Measurements from ENCODE around the gene GAB3. TPM values are rescaled to one million over a fixed set of nuclear protein-coding genes. Genes with fewer than 3 reads are reported as not detected.

GAB3 gene
- total and polyA plus RNA-seq, 2 experiments from 2014 or later, result 0.89 to 1.8 TPM

DNA sequence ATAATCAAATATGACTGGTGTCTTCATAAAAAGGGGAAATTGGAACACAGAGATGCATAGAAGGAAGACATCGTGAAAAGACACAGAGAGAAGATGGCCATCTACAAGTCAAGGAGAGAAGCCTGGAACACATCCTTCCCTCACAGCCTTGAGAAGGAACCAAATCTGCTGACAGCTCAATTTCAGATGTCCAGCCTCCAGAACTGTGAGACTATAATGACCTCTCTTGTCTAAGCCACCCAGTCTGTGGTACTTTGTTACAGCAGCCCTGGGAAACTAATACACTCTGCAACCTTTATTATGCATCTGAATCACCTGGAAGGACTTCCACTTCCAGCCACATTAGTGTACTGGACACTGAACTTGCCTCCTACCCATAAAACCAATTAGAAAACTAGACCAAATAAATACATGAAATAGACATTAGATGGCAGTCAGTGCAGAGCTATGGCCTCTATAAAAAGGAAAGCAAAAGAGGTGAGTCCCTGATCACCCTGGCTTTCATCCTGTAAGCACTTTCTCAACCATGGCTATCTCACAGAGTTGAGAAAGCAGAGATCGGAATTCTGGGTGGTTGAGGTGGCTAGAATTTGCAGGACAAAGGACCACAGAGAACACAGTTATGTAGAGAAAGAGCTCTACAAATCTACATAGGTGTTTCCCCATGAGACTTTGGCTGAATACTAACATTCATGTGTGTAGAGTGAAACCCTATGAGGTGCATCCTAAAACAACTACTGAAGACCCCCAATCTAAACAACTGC lies 25.7 kb downstream of the GAB3 start (continued):
- TF ChIP-seq, protein P1, sequence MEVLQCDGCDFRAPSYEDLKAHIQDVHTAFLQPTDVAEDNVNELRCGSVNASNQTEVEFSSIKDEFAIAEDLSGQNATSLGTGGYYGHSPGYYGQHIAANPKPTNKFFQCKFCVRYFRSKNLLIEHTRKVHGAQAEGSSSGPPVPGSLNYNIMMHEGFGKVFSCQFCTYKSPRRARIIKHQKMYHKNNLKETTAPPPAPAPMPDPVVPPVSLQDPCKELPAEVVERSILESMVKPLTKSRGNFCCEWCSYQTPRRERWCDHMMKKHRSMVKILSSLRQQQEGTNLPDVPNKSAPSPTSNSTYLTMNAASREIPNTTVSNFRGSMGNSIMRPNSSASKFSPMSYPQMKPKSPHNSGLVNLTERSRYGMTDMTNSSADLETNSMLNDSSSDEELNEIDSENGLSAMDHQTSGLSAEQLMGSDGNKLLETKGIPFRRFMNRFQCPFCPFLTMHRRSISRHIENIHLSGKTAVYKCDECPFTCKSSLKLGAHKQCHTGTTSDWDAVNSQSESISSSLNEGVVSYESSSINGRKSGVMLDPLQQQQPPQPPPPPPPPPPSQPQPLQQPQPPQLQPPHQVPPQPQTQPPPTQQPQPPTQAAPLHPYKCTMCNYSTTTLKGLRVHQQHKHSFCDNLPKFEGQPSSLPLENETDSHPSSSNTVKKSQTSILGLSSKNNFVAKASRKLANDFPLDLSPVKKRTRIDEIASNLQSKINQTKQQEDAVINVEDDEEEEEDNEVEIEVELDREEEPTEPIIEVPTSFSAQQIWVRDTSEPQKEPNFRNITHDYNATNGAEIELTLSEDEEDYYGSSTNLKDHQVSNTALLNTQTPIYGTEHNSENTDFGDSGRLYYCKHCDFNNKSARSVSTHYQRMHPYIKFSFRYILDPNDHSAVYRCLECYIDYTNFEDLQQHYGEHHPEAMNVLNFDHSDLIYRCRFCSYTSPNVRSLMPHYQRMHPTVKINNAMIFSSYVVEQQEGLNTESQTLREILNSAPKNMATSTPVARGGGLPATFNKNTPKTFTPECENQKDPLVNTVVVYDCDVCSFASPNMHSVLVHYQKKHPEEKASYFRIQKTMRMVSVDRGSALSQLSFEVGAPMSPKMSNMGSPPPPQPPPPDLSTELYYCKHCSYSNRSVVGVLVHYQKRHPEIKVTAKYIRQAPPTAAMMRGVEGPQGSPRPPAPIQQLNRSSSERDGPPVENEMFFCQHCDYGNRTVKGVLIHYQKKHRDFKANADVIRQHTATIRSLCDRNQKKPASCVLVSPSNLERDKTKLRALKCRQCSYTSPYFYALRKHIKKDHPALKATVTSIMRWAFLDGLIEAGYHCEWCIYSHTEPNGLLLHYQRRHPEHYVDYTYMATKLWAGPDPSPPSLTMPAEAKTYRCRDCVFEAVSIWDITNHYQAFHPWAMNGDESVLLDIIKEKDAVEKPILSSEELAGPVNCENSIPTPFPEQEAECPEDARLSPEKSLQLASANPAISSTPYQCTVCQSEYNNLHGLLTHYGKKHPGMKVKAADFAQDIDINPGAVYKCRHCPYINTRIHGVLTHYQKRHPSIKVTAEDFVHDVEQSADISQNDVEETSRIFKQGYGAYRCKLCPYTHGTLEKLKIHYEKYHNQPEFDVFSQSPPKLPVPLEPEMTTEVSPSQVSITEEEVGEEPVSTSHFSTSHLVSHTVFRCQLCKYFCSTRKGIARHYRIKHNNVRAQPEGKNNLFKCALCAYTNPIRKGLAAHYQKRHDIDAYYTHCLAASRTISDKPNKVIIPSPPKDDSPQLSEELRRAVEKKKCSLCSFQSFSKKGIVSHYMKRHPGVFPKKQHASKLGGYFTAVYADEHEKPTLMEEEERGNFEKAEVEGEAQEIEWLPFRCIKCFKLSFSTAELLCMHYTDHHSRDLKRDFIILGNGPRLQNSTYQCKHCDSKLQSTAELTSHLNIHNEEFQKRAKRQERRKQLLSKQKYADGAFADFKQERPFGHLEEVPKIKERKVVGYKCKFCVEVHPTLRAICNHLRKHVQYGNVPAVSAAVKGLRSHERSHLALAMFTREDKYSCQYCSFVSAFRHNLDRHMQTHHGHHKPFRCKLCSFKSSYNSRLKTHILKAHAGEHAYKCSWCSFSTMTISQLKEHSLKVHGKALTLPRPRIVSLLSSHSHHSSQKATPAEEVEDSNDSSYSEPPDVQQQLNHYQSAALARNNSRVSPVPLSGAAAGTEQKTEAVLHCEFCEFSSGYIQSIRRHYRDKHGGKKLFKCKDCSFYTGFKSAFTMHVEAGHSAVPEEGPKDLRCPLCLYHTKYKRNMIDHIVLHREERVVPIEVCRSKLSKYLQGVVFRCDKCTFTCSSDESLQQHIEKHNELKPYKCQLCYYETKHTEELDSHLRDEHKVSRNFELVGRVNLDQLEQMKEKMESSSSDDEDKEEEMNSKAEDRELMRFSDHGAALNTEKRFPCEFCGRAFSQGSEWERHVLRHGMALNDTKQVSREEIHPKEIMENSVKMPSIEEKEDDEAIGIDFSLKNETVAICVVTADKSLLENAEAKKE (CRISPR knock-in tag; IDR thresholded peaks at IDR 0.05), result no peak
- TF ChIP-seq, protein P2, sequence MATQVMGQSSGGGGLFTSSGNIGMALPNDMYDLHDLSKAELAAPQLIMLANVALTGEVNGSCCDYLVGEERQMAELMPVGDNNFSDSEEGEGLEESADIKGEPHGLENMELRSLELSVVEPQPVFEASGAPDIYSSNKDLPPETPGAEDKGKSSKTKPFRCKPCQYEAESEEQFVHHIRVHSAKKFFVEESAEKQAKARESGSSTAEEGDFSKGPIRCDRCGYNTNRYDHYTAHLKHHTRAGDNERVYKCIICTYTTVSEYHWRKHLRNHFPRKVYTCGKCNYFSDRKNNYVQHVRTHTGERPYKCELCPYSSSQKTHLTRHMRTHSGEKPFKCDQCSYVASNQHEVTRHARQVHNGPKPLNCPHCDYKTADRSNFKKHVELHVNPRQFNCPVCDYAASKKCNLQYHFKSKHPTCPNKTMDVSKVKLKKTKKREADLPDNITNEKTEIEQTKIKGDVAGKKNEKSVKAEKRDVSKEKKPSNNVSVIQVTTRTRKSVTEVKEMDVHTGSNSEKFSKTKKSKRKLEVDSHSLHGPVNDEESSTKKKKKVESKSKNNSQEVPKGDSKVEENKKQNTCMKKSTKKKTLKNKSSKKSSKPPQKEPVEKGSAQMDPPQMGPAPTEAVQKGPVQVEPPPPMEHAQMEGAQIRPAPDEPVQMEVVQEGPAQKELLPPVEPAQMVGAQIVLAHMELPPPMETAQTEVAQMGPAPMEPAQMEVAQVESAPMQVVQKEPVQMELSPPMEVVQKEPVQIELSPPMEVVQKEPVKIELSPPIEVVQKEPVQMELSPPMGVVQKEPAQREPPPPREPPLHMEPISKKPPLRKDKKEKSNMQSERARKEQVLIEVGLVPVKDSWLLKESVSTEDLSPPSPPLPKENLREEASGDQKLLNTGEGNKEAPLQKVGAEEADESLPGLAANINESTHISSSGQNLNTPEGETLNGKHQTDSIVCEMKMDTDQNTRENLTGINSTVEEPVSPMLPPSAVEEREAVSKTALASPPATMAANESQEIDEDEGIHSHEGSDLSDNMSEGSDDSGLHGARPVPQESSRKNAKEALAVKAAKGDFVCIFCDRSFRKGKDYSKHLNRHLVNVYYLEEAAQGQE (IDR thresholded peaks at IDR 0.05; ENCODE audit: unreplicated experiment), result no peak
- TF ChIP-seq ZNF114 (CRISPR knock-in tag; IDR thresholded peaks at IDR 0.05), result no peak

DNA sequence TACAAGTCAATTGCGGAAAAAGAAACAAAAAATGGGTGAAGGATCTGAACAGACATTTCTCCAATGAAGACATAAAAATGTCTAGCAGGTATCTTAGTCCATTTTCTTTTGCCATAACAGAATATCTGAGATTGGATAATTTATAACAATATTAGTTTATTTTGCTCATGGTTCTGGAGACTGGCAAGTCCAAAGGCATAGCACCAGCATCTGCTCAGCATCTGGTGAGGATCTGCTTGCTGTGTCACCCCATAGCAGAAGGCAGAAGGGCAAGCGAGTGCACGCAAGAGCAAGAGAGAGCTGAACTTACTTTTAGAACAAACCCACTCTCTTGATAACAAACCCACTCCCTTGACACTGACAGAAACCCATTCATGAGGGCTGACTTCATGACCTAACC lies 29.7 kb downstream of the GAB3 start:
- ATAC-seq (no peak), DNase-seq (ENCODE audit: low spot score) (no peak)
- Histone ChIP-seq H3K36me3 (ENCODE audit: insufficient read depth) (no peaks in the 10 kb centered on the region), H3K79me2 (replicated peaks; ENCODE audit: insufficient read depth) (no peaks in the 10 kb centered on the region), H3F3A (replicated peaks; ENCODE audit: low read depth) (no peaks in the 10 kb centered on the region), H3K27me3 (ENCODE audit: insufficient read depth) (no peaks in the 10 kb centered on the region), H3K9me2 (ENCODE audit: insufficient read depth) (no peaks in the 10 kb centered on the region), H3K4me2 (no peak overlapping the region), H2AFZ (no peak overlapping the region), H3K4me1 (ENCODE audit: insufficient read depth) (no peaks in the 10 kb centered on the region), H3K27ac (ENCODE audit: low read depth) (no peak overlapping the region), H3K4me3 (no peak overlapping the region), H4K20me1 (replicated peaks; ENCODE audit: insufficient read depth) (no peaks in the 10 kb centered on the region)
- Mint-ChIP-seq H3K9me3 (no peaks in the 10 kb centered on the region; the same call in 1 of the 3 replicates), H3K27ac (no peak overlapping the region), H3K4me1 (peaks cover 2% of the 10 kb centered on the region; the same call in 1 of the 3 replicates), H3K27me3 (ENCODE audit: insufficient read depth, low read depth, poor library complexity) (peaks cover 8% of the 10 kb centered on the region), H3K36me3 (ENCODE audit: low read depth) (no peaks in the 10 kb centered on the region), H3K4me3 (no peak overlapping the region)
- TF ChIP-seq, protein P3, sequence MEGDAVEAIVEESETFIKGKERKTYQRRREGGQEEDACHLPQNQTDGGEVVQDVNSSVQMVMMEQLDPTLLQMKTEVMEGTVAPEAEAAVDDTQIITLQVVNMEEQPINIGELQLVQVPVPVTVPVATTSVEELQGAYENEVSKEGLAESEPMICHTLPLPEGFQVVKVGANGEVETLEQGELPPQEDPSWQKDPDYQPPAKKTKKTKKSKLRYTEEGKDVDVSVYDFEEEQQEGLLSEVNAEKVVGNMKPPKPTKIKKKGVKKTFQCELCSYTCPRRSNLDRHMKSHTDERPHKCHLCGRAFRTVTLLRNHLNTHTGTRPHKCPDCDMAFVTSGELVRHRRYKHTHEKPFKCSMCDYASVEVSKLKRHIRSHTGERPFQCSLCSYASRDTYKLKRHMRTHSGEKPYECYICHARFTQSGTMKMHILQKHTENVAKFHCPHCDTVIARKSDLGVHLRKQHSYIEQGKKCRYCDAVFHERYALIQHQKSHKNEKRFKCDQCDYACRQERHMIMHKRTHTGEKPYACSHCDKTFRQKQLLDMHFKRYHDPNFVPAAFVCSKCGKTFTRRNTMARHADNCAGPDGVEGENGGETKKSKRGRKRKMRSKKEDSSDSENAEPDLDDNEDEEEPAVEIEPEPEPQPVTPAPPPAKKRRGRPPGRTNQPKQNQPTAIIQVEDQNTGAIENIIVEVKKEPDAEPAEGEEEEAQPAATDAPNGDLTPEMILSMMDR (conservative IDR thresholded peaks at IDR 0.05; ENCODE audit: low read depth in 2 of 2), result no peak
- TF ChIP-seq JUNB (IDR thresholded peaks at IDR 0.05; ENCODE audit: unreplicated experiment) (no peak), NANOG (IDR thresholded peaks at IDR 0.05; ENCODE audit: borderline replicate concordance) (no peak), ZNF331 (CRISPR knock-in tag; IDR thresholded peaks at IDR 0.05; ENCODE audit: low read depth) (no peak), ZNF114 (CRISPR knock-in tag; IDR thresholded peaks at IDR 0.05) (no peak), STAT1 (IDR thresholded peaks at IDR 0.05; ENCODE audit: unreplicated experiment) (no peak)
- TF ChIP-seq, protein P2 (IDR thresholded peaks at IDR 0.05; ENCODE audit: unreplicated experiment), result no peak
